HCT116 (cell line): Measurements from ENCODE around the gene ARHGAP10. TPM values are rescaled to one million over a fixed set of nuclear protein-coding genes. Genes with fewer than 3 reads are reported as not detected.

Experiments
- ATAC-seq: fragments of 200-7000 bp; cut with Tn5 transposase; 2 replicates; pipeline ENCODE4 v1.9.1; 2020; ENCODE audit warnings: mild to moderate bottlenecking, moderate library complexity
- BruUV-seq: library from RNA; stranded (reverse); fragments of 400-500 nt; replicated peaks from 2 replicates; lab custom pipeline; 2021; lab: Mats Ljungman, UMichigan
- CTCF ChIA-PET: fragments of 300-600 bp; sonication (Branson Sonifier 250); formaldehyde crosslinking; loops from one replicate; lab custom pipeline; 2021; ENCODE audit warnings: antibody characterized with exemption; lab: Charles Lee
- POLR2A ChIA-PET: fragments of 300-600, 350-600 bp; sonication (Branson Sonifier 250); formaldehyde crosslinking; loops from one replicate; lab custom pipeline; 2021; ENCODE audit warnings: antibody characterized with exemption; lab: Charles Lee
- RAD21 ChIA-PET, 2 experiments: fragments of 300-600 bp; sonication (Branson Sonifier 250); formaldehyde crosslinking; loops; one replicate each; lab custom pipeline; 2023; ENCODE audit warnings: low total read pairs in 2 of 2; ENCODE audit not compliant: uncharacterized antibody in 2 of 2, unreplicated experiment in 2 of 2, low non-redundant PET in 1 of 2; lab: Charles Lee
- DNase-seq: peaks from one replicate; pipeline ENCODE4 v3.0.0-alpha.2; 2010; ENCODE audit warnings: low read depth, low spot score
- H2AFZ ChIP-seq: fragments of 200-600 bp; shearing (Covaris generic), sonication (generic); 2 replicates; pipeline ENCODE4 v1.6.1; 2017; ENCODE audit warnings: low read depth, mixed run types, mixed read lengths, antibody characterized with exemption, low read length; ENCODE audit not compliant: poor library complexity, severe bottlenecking
- H3K27ac ChIP-seq: 2 replicates; pipeline ENCODE4 v1.5.1; 2012; ENCODE audit warnings: low read depth, low read length
- H3K27me3 ChIP-seq: fragments of 200-600 bp; sonication (generic); 2 replicates; pipeline ENCODE4 v1.6.1; 2016; ENCODE audit warnings: mixed run types, low read length, mixed read lengths; ENCODE audit not compliant: insufficient read depth
- H3K36me3 ChIP-seq, 2 experiments: fragments of 200-500 bp in 1 of 2; fragments of 200-600 bp in 1 of 2; sonication (Bioruptor generic) in 1 of 2; sonication (generic) in 1 of 2; 2 replicates each; pipeline versions ENCODE4 v1.5.1 to v1.6.1; 2014 to 2016; ENCODE audit warnings: low read length in 2 of 2, inconsistent platforms in 1 of 2, mixed read lengths in 1 of 2, mixed run types in 1 of 2; ENCODE audit not compliant: insufficient read depth in 2 of 2, control insufficient read depth in 1 of 2
- H3K4me1 ChIP-seq, 2 experiments: fragments of 200-600 bp in 1 of 2; sonication (generic) in 1 of 2; 2 replicates each; pipeline versions ENCODE4 v1.5.1 to v1.6.1; 2012 to 2017; ENCODE audit warnings: low read length in 2 of 2, inconsistent platforms in 1 of 2, mild to moderate bottlenecking in 1 of 2, mixed read lengths in 1 of 2, mixed run types in 1 of 2, moderate library complexity in 1 of 2; ENCODE audit not compliant: insufficient read depth in 2 of 2, control insufficient read depth in 1 of 2
- H3K4me2 ChIP-seq: fragments of 200-600 bp; sonication (generic); 2 replicates; pipeline ENCODE4 v1.6.1; 2017; ENCODE audit warnings: mixed run types, low read length, mixed read lengths
- H3K4me3 ChIP-seq, 2 experiments: fragments of 200-600 bp in 1 of 2; sonication (generic) in 1 of 2; replicated peaks in 1 of 2; 2 replicates each; pipeline ENCODE4 v1.5.1; 2011 to 2016; ENCODE audit warnings: low read length in 2 of 2, control low read depth in 1 of 2, low read depth in 1 of 2, mild to moderate bottlenecking in 1 of 2, mixed read lengths in 1 of 2, mixed run types in 1 of 2
- H3K79me2 ChIP-seq: fragments of 200-600 bp; sonication (generic); 2 replicates; pipeline ENCODE4 v1.6.1; 2017; ENCODE audit warnings: mild to moderate bottlenecking, mixed run types, low read length, moderate library complexity, mixed read lengths; ENCODE audit not compliant: insufficient read depth
- H3K9ac ChIP-seq: fragments of 200-600 bp; sonication (generic); 2 replicates; pipeline ENCODE4 v1.6.1; 2016; ENCODE audit warnings: low read length, mixed read lengths
- H3K9me2 ChIP-seq: fragments of 200-600 bp; sonication (generic), shearing (Covaris generic); 2 replicates; pipeline ENCODE4 v1.6.1; 2017; ENCODE audit warnings: mixed run types, mild to moderate bottlenecking, moderate library complexity; ENCODE audit not compliant: insufficient read depth
- H3K9me3 ChIP-seq, 2 experiments: fragments of 200-500 bp in 1 of 2; fragments of 200-600 bp in 1 of 2; sonication (Bioruptor generic) in 1 of 2; sonication (generic) in 1 of 2; 2 replicates each; pipeline ENCODE4 v1.6.1; 2014 to 2017; ENCODE audit warnings: low read length in 2 of 2, mixed read lengths in 2 of 2, inconsistent platforms in 1 of 2, low read depth in 1 of 2, mild to moderate bottlenecking in 1 of 2, mixed run types in 1 of 2, moderate library complexity in 1 of 2; ENCODE audit not compliant: control insufficient read depth in 1 of 2, insufficient read depth in 1 of 2
- H4K20me1 ChIP-seq: fragments of 200-600 bp; sonication (generic), shearing (Covaris generic); 2 replicates; pipeline ENCODE4 v1.6.1; 2017; ENCODE audit warnings: mixed run types, mild to moderate bottlenecking, moderate library complexity; ENCODE audit not compliant: insufficient read depth
- CEBPB ChIP-seq: IDR thresholded peaks from 2 replicates; pipeline ENCODE4 v1.6.1; 2012; ENCODE audit warnings: low read depth
- CTCF ChIP-seq, 3 experiments: fragments of 200-600 bp in 1 of 3; sonication (generic) in 1 of 3; IDR thresholded peaks in 2 of 3; conservative IDR thresholded peaks in 1 of 3; 2 replicates each; pipeline ENCODE4 v1.5.1; 2012 to 2017; ENCODE audit warnings: low read depth in 2 of 3, low read length in 2 of 3, antibody characterized with exemption in 1 of 3, borderline replicate concordance in 1 of 3, control low read depth in 1 of 3, mild to moderate bottlenecking in 1 of 3, mixed read lengths in 1 of 3, mixed run types in 1 of 3, moderate library complexity in 1 of 3; ENCODE audit not compliant: insufficient read depth in 1 of 3
- EGR1 ChIP-seq: IDR thresholded peaks from 2 replicates; pipeline ENCODE4 v1.6.1; 2012; ENCODE audit warnings: low read depth
- EZH2 ChIP-seq: fragments of 200-600 bp; sonication (generic); IDR thresholded peaks from 2 replicates; pipeline ENCODE4 v1.6.1; 2017; ENCODE audit warnings: antibody characterized with exemption, mixed run types
- EZH2phosphoT487 ChIP-seq: fragments of 200-600 bp; IDR thresholded peaks from 2 replicates; pipeline ENCODE4 v1.6.1; 2018; ENCODE audit warnings: antibody characterized with exemption, borderline replicate concordance
- FOSL1 ChIP-seq: IDR thresholded peaks from 2 replicates; pipeline ENCODE4 v1.6.1; 2012; ENCODE audit warnings: low read depth
- POLR2A ChIP-seq: IDR thresholded peaks from 2 replicates; pipeline ENCODE4 v1.7.0; 2011; ENCODE audit warnings: borderline replicate concordance; ENCODE audit not compliant: insufficient read depth, insufficient read length; ENCODE audit errors: extremely low read depth
- POLR2AphosphoS5 ChIP-seq: IDR thresholded peaks from 2 replicates; pipeline ENCODE4 v1.6.1; 2011; ENCODE audit warnings: mild to moderate bottlenecking, low read depth, low read length, moderate library complexity
- SIN3A ChIP-seq: IDR thresholded peaks from 2 replicates; pipeline ENCODE4 v1.6.1; 2012; ENCODE audit warnings: low read depth
- SP1 ChIP-seq: IDR thresholded peaks from 2 replicates; pipeline ENCODE4 v1.6.1; 2012; ENCODE audit warnings: low read depth
- SRF ChIP-seq: IDR thresholded peaks from 2 replicates; pipeline ENCODE4 v1.6.1; 2012; ENCODE audit warnings: low read depth
- TCF7L2 ChIP-seq: IDR thresholded peaks from 2 replicates; pipeline ENCODE4 v1.7.0; 2011; ENCODE audit warnings: borderline replicate concordance, inconsistent platforms; ENCODE audit not compliant: insufficient read depth, insufficient read length; ENCODE audit errors: extremely low read depth
- ZFX ChIP-seq: fragments of 450-650 bp; IDR thresholded peaks from 2 replicates; pipeline ENCODE4 v1.6.1; 2017
- ZNF274 ChIP-seq: fragments of 200-500 bp; sonication (Bioruptor generic); IDR thresholded peaks from 2 replicates; pipeline ENCODE4 v1.6.1; 2014; ENCODE audit warnings: mild to moderate bottlenecking, low read depth, low read length, inconsistent platforms
- intact Hi-C: fragments of 100-400 bp; cut with micrococcal nuclease; formaldehyde crosslinking; loops from 2 replicates; pipeline ENCODE4 v1.10.0; 2022
- total RNA-seq: library from RNA; stranded (reverse); gene quantifications from one replicate; pipeline ENCODE4 v1.2.1, GENCODE V29; 2021; ENCODE audit not compliant: unreplicated experiment

ARHGAP10 gene
- total RNA-seq, 1 experiment from 2014 or later = 24.7 TPM

DNA sequence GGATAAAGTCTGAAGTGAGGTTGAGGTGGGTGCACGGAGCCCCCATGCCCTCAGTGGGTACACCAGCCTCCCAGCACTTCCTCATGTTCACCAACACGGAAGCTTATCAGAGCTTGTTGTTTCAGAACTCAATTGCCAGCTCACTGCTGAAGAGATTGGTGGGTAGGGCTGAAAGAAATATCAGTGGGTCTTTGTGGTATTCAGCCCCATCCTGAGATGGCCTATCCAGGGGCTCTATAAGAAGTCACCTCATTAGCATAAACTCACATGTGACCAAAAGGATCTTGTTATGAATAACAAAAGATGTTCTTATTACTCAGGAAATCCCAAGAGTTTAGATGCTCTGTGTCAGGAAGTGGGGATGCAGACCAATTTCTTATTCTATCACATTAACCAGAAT is 177.3 kb downstream of the ARHGAP10 start:
- Histone ChIP-seq H4K20me1 (no peaks in the 10 kb centered on the region), H3K9me3 (no peaks in the 10 kb centered on the region), H3K36me3 (no peaks in the 10 kb centered on the region), H3K9me2 (no peaks in the 10 kb centered on the region), H3K4me3 (no peak overlapping the region), H3K27me3 (no peaks in the 10 kb centered on the region), H3K4me2 (no peak overlapping the region), H3K79me2 (no peaks in the 10 kb centered on the region), H2AFZ (no peak overlapping the region), H3K27ac (no peak overlapping the region), H3K4me1 (no peaks in the 10 kb centered on the region), H3K9ac (no peak overlapping the region)
- ChIA-PET CTCF (no interaction called here), POLR2A (no interaction called here), RAD21 (interaction anchor here in 1 of 2 experiments (0.6 kb wide), 1 partner anchor 10 kb away, joined by 3 read pairs; no protein-coding TSS in a partner anchor)
- TF ChIP-seq ZNF274 (no peak), EZH2phosphoT487 (no peak), CEBPB (no peak), SRF (no peak), POLR2A (no peak), ZFX (no peak), EZH2 (no peak), FOSL1 (no peak), POLR2AphosphoS5 (no peak), EGR1 (no peak), TCF7L2 (no peak), SP1 (no peak), CTCF (IDR thresholded peaks at IDR 0.05 in 2 of 3, conservative IDR thresholded peaks at IDR 0.05 in 1 of 3; ENCODE audit: borderline replicate concordance in 1 of 3, insufficient read depth in 1 of 3, low read depth in 2 of 3, low read length in 2 of 3) (no peak), SIN3A (no peak)
- intact Hi-C loops = no loop called here
- ATAC-seq (no peak), DNase-seq (no peak)
- no TSS peak for BruUV-seq
